PC-3 (cell line): ENCODE data around the gene LRBA. TPM values are rescaled to one million over a fixed set of nuclear protein-coding genes. Genes with fewer than 3 reads are reported as not detected.

ENCODE experiments used
- ATAC-seq: fragments of 200-7000 bp; cut with Tn5 transposase; 2 replicates; pipeline ENCODE4 v1.9.1; 2020; ENCODE audit warnings: mild to moderate bottlenecking, moderate library complexity
- BruUV-seq: library from RNA; stranded (reverse); fragments of 400-500 nt; replicated peaks from 2 replicates; lab custom pipeline; 2021; lab: Mats Ljungman, UMichigan
- CTCF ChIA-PET: fragments of 300-600 bp; sonication (Branson Sonifier 250); formaldehyde crosslinking; loops from one replicate; lab custom pipeline; 2022; ENCODE audit warnings: antibody characterized with exemption; lab: Charles Lee
- POLR2A ChIA-PET: fragments of 300-600 bp; sonication (Branson Sonifier 250); formaldehyde crosslinking; loops from one replicate; lab custom pipeline; 2022; ENCODE audit warnings: antibody characterized with exemption; ENCODE audit not compliant: unreplicated experiment; lab: Charles Lee
- DNase-seq: peaks from one replicate; pipeline ENCODE4 v3.0.0-alpha.2; 2015
- H2AFZ ChIP-seq: fragments of 300-600 bp; sonication (generic); 2 replicates; pipeline ENCODE4 v1.6.0; 2016; ENCODE audit warnings: antibody characterized with exemption, low read length
- H3F3A ChIP-seq: fragments of 300-600 bp; sonication (generic); one replicate; pipeline ENCODE4 v1.6.0; 2017; ENCODE audit warnings: antibody characterized with exemption, low read length, control low read depth, mild to moderate bottlenecking; ENCODE audit not compliant: unreplicated experiment
- H3K27ac ChIP-seq: fragments of 300-600 bp; sonication (generic); 2 replicates; pipeline ENCODE4 v1.5.1; 2016; ENCODE audit warnings: mild to moderate bottlenecking, low read length
- H3K27me3 ChIP-seq: fragments of 300-600 bp; sonication (generic); 2 replicates; pipeline ENCODE4 v1.6.1; 2016; ENCODE audit warnings: low read length, mixed read lengths
- H3K36me3 ChIP-seq: fragments of 300-600 bp; sonication (generic); 2 replicates; pipeline ENCODE4 v1.6.1; 2016; ENCODE audit warnings: low read depth, mixed run types, low read length, mixed read lengths
- H3K4me1 ChIP-seq: fragments of 300-600 bp; sonication (generic); 2 replicates; pipeline ENCODE4 v1.5.1; 2016; ENCODE audit warnings: low read length; ENCODE audit not compliant: insufficient read depth
- H3K4me2 ChIP-seq: fragments of 300-600 bp; sonication (generic); 2 replicates; pipeline ENCODE4 v1.6.0; 2016; ENCODE audit warnings: low read length
- H3K4me3 ChIP-seq: fragments of 300-600 bp; sonication (generic); 2 replicates; pipeline ENCODE4 v1.5.1; 2016; ENCODE audit warnings: mild to moderate bottlenecking, low read length, mixed read lengths
- H3K79me2 ChIP-seq: fragments of 300-600 bp; sonication (generic); 2 replicates; pipeline ENCODE4 v1.6.1; 2017; ENCODE audit warnings: low read length, mixed read lengths
- H3K9ac ChIP-seq: fragments of 300-600 bp; sonication (generic); 2 replicates; pipeline ENCODE4 v1.6.0; 2016; ENCODE audit warnings: mild to moderate bottlenecking, low read length
- H3K9me2 ChIP-seq: fragments of 300-600 bp; sonication (generic); replicated peaks from 2 replicates; pipeline ENCODE4 v1.6.1; 2016; ENCODE audit warnings: mixed run types, low read length, mixed read lengths
- H3K9me3 ChIP-seq: fragments of 300-600 bp; sonication (generic); 2 replicates; pipeline ENCODE4 v1.6.1; 2016; ENCODE audit warnings: low read length, mixed read lengths
- H4K20me1 ChIP-seq: fragments of 300-600 bp; sonication (generic); 2 replicates; pipeline ENCODE4 v1.6.1; 2016; ENCODE audit warnings: low read length, mixed read lengths
- EZH2 ChIP-seq: fragments of 300-600 bp; sonication (generic); IDR thresholded peaks from one replicate; pipeline ENCODE4 v1.6.1; 2017; ENCODE audit warnings: antibody characterized with exemption, mild to moderate bottlenecking, low read length; ENCODE audit not compliant: unreplicated experiment
- EZH2phosphoT487 ChIP-seq: fragments of 300-600 bp; sonication (generic); IDR thresholded peaks from 2 replicates; pipeline ENCODE4 v1.6.1; 2018; ENCODE audit warnings: mild to moderate bottlenecking, antibody characterized with exemption, low read length, borderline replicate concordance
- intact Hi-C: fragments of 100-400 bp; cut with micrococcal nuclease; formaldehyde crosslinking; loops from 2 replicates; pipeline ENCODE4 v1.9.0; 2023
- total RNA-seq: library from RNA; depleted of rRNA; stranded (reverse); fragments of >200 nt; gene quantifications from 2 replicates; pipeline ENCODE4 v1.2.3, GENCODE V29; 2014
- TF ChIP-seq, protein P1 (sequence below): fragments of 300-600 bp; sonication (generic); conservative IDR thresholded peaks from 2 replicates; pipeline ENCODE4 v1.5.1; 2017; ENCODE audit warnings: antibody characterized with exemption, low read depth, mild to moderate bottlenecking, low read length

LRBA gene
- total RNA-seq, 1 experiment from 2014 or later, result 40.8 TPM

DNA sequence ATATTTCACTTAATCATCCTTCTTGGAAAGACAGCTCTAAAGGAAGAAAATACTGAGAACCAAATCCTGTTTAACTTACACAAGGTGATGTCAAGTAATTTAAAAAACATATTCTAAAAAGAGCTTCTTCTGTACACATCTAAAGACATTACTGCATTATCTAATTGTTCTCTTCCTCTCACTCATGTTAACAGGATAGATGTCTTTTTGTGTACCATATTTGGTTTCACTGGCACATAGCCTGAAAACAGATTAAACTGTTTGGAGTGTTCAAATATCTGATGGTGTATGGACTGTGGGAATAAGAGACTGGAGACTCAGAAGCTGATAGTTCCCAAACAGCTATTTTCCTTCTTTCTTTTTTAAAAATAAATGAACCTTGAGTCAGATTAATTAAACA lies 646.4 kb downstream of the LRBA start:
- no peaks in the 10 kb centered on the region for H3K9me2 ChIP-seq
- H2AFZ ChIP-seq, result no peak overlapping the region
- H3K9ac ChIP-seq, result no peak overlapping the region
- ChIA-PET CTCF (no interaction called here), POLR2A (no interaction called here)
- H3K36me3 ChIP-seq, result no peaks in the 10 kb centered on the region
- H4K20me1 ChIP-seq, result no peaks in the 10 kb centered on the region
- H3K27ac ChIP-seq, result no peak overlapping the region
- no peaks in the 10 kb centered on the region for H3K27me3 ChIP-seq
- H3K79me2 ChIP-seq, result no peaks in the 10 kb centered on the region
- ATAC-seq, result no peak
- DNase-seq, result no peak
- intact Hi-C loops, result no loop called here
- TF ChIP-seq, protein P1, sequence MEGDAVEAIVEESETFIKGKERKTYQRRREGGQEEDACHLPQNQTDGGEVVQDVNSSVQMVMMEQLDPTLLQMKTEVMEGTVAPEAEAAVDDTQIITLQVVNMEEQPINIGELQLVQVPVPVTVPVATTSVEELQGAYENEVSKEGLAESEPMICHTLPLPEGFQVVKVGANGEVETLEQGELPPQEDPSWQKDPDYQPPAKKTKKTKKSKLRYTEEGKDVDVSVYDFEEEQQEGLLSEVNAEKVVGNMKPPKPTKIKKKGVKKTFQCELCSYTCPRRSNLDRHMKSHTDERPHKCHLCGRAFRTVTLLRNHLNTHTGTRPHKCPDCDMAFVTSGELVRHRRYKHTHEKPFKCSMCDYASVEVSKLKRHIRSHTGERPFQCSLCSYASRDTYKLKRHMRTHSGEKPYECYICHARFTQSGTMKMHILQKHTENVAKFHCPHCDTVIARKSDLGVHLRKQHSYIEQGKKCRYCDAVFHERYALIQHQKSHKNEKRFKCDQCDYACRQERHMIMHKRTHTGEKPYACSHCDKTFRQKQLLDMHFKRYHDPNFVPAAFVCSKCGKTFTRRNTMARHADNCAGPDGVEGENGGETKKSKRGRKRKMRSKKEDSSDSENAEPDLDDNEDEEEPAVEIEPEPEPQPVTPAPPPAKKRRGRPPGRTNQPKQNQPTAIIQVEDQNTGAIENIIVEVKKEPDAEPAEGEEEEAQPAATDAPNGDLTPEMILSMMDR, result no peak
- no peak for TF ChIP-seq EZH2
- no peak for TF ChIP-seq EZH2phosphoT487
- no TSS peak for BruUV-seq
- no peaks in the 10 kb centered on the region for H3K4me1 ChIP-seq
- no peak overlapping the region for H3K4me3 ChIP-seq
- no peak overlapping the region for H3K4me2 ChIP-seq
- no peaks in the 10 kb centered on the region for H3K9me3 ChIP-seq
- H3F3A ChIP-seq, result no peaks in the 10 kb centered on the region

GRCh38 chr4:150367326-150367725 lies 647.8 kb downstream of the LRBA start:
- Histone ChIP-seq H3K9me2 (no peaks in the 10 kb centered on the region), H3K9me3 (no peaks in the 10 kb centered on the region), H2AFZ (no peak overlapping the region), H3K4me1 (no peaks in the 10 kb centered on the region), H3K9ac (no peak overlapping the region), H3K4me3 (no peak overlapping the region), H3K36me3 (no peaks in the 10 kb centered on the region), H3F3A (no peaks in the 10 kb centered on the region), H3K4me2 (no peak overlapping the region), H3K27ac (no peak overlapping the region), H4K20me1 (no peaks in the 10 kb centered on the region), H3K27me3 (no peaks in the 10 kb centered on the region), H3K79me2 (no peaks in the 10 kb centered on the region)
- ChIA-PET POLR2A (interaction anchor here (0.6 kb wide), 1 partner anchor 19 kb away, joined by 4 read pairs; no protein-coding TSS in a partner anchor), CTCF (no interaction called here)
- intact Hi-C loops, result no loop called here
- ATAC-seq (no peak), DNase-seq (no peak)
- TF ChIP-seq EZH2phosphoT487 (no peak), EZH2 (no peak)
- TF ChIP-seq, protein P1, result no peak
- no TSS peak for BruUV-seq

DNA sequence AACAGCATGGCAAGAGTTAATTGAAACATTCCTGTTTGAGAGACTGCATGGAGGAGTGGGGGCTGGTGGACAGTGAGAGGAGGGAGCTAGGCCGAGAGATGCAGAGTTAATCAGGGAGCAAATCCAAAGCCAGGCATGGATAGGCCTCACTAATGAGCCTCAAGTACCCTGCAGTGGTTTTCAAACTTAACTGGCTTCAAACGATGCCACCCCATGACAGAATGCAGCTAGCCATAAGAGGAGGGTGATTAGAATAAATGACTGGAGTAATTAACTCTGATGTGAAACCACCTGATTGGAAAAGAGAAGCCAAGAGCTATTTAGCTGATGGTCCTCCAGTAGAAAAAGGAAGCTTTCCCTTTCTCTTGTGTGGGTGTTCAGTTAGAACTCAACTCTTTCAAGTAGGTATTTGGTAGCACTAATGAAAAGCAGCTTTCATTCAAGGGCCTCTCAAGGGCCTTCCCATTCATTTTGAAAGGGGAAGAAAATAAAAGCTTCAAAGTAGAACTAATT lies 648.5 kb downstream of the LRBA start:
- intact Hi-C loops, result no loop called here
- ChIA-PET POLR2A (interaction anchor here (0.7 kb wide), 1 partner anchor 1038 kb away, joined by 4 read pairs; no protein-coding TSS in a partner anchor), CTCF (no interaction called here)
- ATAC-seq (no peak), DNase-seq (no peak)
- TF ChIP-seq EZH2phosphoT487 (no peak), EZH2 (no peak)
- TF ChIP-seq, protein P1, result no peak
- Histone ChIP-seq H3F3A (no peaks in the 10 kb centered on the region), H3K4me2 (no peak overlapping the region), H3K36me3 (no peaks in the 10 kb centered on the region), H2AFZ (no peak overlapping the region), H3K27ac (no peak overlapping the region), H3K27me3 (no peaks in the 10 kb centered on the region), H3K9me3 (no peaks in the 10 kb centered on the region), H3K4me3 (no peak overlapping the region), H3K4me1 (no peaks in the 10 kb centered on the region), H3K9ac (no peak overlapping the region), H3K79me2 (no peaks in the 10 kb centered on the region), H4K20me1 (no peaks in the 10 kb centered on the region), H3K9me2 (no peaks in the 10 kb centered on the region)
- no TSS peak for BruUV-seq
